GM19395 (cell line): ENCODE measurements around the gene HOXC6.
A peak's percentile ranks its signal among the peaks of the same experiment; 100 is the strongest.

ENCODE experiments used
- ATAC-seq: cut with Tn5 transposase; IDR thresholded peaks from one replicate; pipeline ENCODE4 v1.9.1; 2021; ENCODE audit warnings: mild to moderate bottlenecking, moderate library complexity; ENCODE audit not compliant: unreplicated experiment

Gene HOXC6

GRCh38 chr12:54012631-54013409 is 15.4 kb upstream of the HOXC6 start:
- ATAC-seq: no peak

- ATAC-seq: no peak
These were observed 13.7 kb upstream of the HOXC6 start for GRCh38 chr12:54014377-54015017.

- no peak for ATAC-seq
These were observed 13.0 kb upstream of the HOXC6 start for GRCh38 chr12:54015018-54015931.

- ATAC-seq: no peak
These were observed 12.2 kb upstream of the HOXC6 start for GRCh38 chr12:54016051-54016450.

GRCh38 chr12:54016478-54016964 is 11.7 kb upstream of the HOXC6 start:
- ATAC-seq: no peak

GRCh38 chr12:54017027-54017788 is 11.0 kb upstream of the HOXC6 start:
- peak; percentile 41 for ATAC-seq

GRCh38 chr12:54017878-54018467 is 10.3 kb upstream of the HOXC6 start:
- ATAC-seq: peak; percentile 72

GRCh38 chr12:54018468-54018984 is 9.7 kb upstream of the HOXC6 start:
- ATAC-seq: no peak

GRCh38 chr12:54019091-54019811 is 9.0 kb upstream of the HOXC6 start:
- ATAC-seq: no peak

GRCh38 chr12:54019924-54020590 is 8.2 kb upstream of the HOXC6 start:
- ATAC-seq: no peak

GRCh38 chr12:54020591-54021405 is 7.4 kb upstream of the HOXC6 start:
- no peak for ATAC-seq

- no peak for ATAC-seq
These were observed 6.7 kb upstream of the HOXC6 start for GRCh38 chr12:54021432-54022013.

GRCh38 chr12:54022960-54023884 is 5.0 kb upstream of the HOXC6 start:
- ATAC-seq: no peak

- ATAC-seq: no peak
These were observed 4.1 kb upstream of the HOXC6 start for GRCh38 chr12:54024127-54024526.

GRCh38 chr12:54024581-54025305 is 3.5 kb upstream of the HOXC6 start:
- no peak for ATAC-seq
